AG10803 (cell line): ENCODE data around the gene ASIC3.
A peak's percentile ranks its signal among the peaks of the same experiment; 100 is the strongest.
"Not testable (repeated sequence)": the region's sequence is repeated elsewhere in the genome, so short reads cannot be mapped to it uniquely, and the experiment has no call there.

Source experiments
- DNase-seq: peaks from one replicate; pipeline ENCODE4 v3.0.0; 2010; ENCODE audit warnings: low read depth
- H3K4me3 ChIP-seq: 2 replicates; pipeline ENCODE4 v1.5.1; 2011; ENCODE audit warnings: mild to moderate bottlenecking, low read length, control low read depth
- TF ChIP-seq, protein P1 (sequence below): conservative IDR thresholded peaks from 2 replicates; pipeline ENCODE4 v1.5.1; 2011; ENCODE audit warnings: mild to moderate bottlenecking, low read length, control low read depth, inconsistent platforms

Gene ASIC3

DNA sequence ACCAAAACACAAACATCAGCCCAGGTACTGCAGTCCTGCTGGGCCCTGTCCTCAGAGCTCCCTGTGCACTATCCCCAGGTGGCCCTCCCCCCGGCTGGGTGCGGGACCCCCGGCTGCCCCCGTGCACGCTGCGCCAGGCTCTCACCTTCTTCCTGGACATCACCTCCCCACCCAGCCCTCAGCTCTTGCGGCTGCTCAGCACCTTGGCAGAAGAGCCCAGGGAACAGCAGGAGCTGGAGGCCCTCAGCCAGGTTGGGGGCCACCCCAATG, 38.4 kb upstream of the ASIC3 start:
- TF ChIP-seq, protein P1, sequence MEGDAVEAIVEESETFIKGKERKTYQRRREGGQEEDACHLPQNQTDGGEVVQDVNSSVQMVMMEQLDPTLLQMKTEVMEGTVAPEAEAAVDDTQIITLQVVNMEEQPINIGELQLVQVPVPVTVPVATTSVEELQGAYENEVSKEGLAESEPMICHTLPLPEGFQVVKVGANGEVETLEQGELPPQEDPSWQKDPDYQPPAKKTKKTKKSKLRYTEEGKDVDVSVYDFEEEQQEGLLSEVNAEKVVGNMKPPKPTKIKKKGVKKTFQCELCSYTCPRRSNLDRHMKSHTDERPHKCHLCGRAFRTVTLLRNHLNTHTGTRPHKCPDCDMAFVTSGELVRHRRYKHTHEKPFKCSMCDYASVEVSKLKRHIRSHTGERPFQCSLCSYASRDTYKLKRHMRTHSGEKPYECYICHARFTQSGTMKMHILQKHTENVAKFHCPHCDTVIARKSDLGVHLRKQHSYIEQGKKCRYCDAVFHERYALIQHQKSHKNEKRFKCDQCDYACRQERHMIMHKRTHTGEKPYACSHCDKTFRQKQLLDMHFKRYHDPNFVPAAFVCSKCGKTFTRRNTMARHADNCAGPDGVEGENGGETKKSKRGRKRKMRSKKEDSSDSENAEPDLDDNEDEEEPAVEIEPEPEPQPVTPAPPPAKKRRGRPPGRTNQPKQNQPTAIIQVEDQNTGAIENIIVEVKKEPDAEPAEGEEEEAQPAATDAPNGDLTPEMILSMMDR: no peak
- H3K4me3 ChIP-seq: no peak overlapping the region
- DNase-seq: no peak

DNA sequence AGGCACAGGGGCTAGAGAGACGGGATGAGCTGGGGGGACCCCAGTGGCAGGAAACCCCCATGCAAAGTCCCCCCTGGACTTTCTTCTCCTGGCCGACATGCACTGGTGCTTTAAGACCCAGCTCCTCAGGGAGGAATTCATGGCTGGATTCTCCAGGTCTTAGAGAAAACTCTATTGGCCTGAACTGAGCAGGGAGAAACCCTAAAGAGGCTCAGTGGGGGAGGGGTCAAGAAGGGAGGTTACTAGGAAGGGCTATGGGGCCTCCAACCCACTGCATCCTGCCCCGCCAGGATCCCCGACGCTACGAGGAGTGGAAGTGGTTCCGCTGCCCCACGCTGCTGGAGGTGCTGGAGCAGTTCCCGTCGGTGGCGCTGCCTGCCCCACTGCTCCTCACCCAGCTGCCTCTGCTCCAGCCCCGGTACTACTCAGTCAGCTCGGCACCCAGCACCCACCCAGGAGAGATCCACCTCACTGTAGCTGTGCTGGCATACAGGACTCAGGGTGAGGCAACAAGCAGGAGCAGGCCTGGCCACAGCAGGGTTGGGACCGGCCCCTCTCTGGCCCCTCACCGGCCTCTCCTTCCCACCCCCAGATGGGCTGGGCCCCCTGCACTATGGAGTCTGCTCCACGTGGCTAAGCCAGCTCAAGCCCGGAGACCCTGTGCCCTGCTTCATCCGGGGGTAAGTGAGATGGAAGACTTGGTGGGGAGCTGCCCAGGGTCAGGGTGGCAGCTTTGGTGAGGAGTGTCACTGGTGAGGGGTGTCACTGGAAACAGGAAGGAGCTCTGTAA, 37.8 kb upstream of the ASIC3 start:
- no peak overlapping the region; the same call in 1 of the 2 replicates for H3K4me3 ChIP-seq
- peak; percentile 16 for DNase-seq
- TF ChIP-seq, protein P1: no peak

DNA sequence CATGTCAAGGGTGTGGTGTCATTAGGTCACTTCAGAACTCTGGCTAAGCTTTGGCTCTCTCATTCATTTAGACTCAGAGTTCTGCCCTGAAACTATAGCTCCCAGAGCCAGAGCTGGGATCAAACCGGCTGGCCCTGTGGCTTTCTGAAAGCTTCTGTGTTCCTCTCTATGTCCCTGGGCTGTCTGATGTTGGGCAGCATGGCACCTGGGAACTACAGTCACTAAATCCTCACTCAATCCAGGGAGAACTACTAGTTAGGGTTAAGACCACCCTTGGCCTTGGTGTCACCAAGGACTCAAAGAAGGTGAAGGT, 37.3 kb upstream of the ASIC3 start:
- no peak for DNase-seq
- TF ChIP-seq, protein P1: no peak
- no peak overlapping the region for H3K4me3 ChIP-seq

DNA sequence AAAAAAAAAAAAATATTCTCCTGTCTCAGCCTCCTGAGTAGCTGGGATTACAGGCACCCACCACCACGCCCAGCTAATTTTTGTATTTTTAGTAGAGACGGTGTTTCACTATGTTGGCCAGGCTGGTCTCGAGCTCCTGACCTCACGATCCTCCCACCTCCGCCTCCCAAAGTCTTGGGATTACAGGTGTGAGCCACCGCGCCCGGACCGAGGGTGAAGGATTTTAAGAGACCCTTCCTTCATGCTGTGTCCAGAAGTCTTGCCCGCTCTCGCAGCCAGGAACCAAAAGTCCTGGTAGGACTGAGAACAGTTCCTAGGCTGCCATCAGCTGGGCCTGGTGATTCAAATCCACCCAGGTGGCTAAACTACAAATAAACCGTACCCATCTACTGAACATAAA, 36.7 kb upstream of the ASIC3 start:
- not testable (repeated sequence) for H3K4me3 ChIP-seq, DNase-seq

DNA sequence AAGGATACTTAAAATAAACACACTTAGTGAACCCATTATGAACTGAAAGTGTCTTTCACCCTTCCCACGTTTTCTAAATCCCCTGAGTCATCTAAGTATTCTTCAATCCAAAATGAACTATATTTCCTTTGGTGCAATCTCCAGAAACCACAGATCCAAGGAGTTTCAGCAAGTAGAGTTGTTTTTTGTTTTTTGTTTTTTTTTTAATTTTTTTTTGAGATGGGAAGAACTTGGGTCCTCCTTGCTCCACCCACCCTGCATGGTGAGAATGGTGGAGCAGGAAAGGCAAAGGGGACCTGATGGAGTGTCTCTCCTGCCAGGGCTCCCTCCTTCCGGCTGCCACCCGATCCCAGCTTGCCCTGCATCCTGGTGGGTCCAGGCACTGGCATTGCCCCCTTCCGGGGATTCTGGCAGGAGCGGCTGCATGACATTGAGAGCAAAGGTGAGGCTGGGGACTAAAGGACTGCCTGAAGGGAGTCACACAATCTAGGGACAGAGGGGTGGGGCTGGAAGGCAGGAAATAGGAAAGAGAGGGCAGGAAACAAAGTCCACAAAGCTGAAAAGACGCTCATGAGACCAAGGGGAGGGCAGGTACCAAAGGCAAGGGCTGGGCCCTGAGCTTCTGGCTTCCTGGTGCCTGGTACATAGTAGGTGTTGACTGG, 36.2 kb upstream of the ASIC3 start:
- TF ChIP-seq, protein P1: no peak
- DNase-seq: no peak
- no peak overlapping the region for H3K4me3 ChIP-seq

DNA sequence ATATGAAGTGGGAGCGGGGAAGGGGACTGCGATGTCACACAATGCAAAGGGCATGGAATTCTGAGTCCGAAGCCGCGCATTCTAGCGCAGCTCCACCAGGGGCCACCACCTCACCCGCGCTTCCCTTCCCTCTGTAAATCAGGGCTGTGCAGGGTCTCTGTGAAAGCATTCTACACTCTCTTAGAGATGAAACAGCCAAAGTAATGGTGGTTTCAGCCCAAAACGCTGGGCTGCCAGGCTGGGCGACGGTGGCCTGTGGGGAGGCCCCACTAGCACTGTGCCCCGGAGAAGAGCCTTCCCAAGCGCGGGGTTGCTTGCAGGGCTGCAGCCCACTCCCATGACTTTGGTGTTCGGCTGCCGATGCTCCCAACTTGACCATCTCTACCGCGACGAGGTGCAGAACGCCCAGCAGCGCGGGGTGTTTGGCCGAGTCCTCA, 35.4 kb upstream of the ASIC3 start:
- DNase-seq: peak; percentile 28
- H3K4me3 ChIP-seq: no peak overlapping the region

DNA sequence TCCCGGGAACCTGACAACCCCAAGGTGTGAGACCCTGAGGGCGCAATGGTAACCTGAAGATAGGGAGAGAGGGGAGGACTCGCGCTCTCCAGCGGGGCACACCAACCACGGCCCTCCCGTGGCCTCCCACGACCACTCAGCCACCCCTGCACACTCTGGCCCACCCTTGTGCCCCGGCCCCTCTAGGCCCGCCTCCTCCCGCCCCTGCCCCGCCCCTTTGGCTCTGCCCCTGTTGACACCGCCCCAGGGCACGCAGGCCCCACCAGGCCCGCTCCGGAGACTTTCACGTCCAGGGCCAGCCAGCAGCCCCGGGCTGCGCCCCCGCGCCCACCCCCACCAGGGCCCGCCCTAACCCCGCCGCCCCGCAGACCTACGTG, 35.0 kb upstream of the ASIC3 start:
- TF ChIP-seq, protein P1: no peak
- no peak for DNase-seq
- peak overlapping the region; percentile 54 for H3K4me3 ChIP-seq

More for the DNA sequence above, 35.4 kb upstream of the ASIC3 start:
- TF ChIP-seq, protein P1: peak; percentile 67
